H9 (cell line): ENCODE measurements around the gene PIP5K1C. TPM values are rescaled to one million over a fixed set of nuclear protein-coding genes. Genes with fewer than 3 reads are reported as not detected.
"Not testable (repeated sequence)": the region's sequence is repeated elsewhere in the genome, so short reads cannot be mapped to it uniquely, and the experiment has no call there.

Experiments used
- DNase-seq: peaks from one replicate; pipeline ENCODE4 v3.0.0-alpha.2; 2017
- H2AFZ ChIP-seq: one replicate; pipeline ENCODE4 v1.6.1; 2013; ENCODE audit warnings: mild to moderate bottlenecking, low read length, control low read depth, moderate library complexity
- H2AK5ac ChIP-seq: 2 replicates; pipeline ENCODE4 v1.6.1; 2013; ENCODE audit warnings: low read length, control low read depth, mixed read lengths; ENCODE audit not compliant: insufficient read length
- H2BK120ac ChIP-seq: one replicate; pipeline ENCODE4 v1.6.1; 2013; ENCODE audit warnings: low read depth, mild to moderate bottlenecking, low read length, control low read depth, inconsistent platforms; ENCODE audit not compliant: poor library complexity, severe bottlenecking
- H2BK12ac ChIP-seq: 2 replicates; pipeline ENCODE4 v1.6.1; 2013; ENCODE audit warnings: low read length, control low read depth, mixed read lengths, low read depth; ENCODE audit not compliant: insufficient read length
- H2BK15ac ChIP-seq: 2 replicates; pipeline ENCODE4 v1.6.1; 2013; ENCODE audit warnings: low read depth, low read length, control low read depth
- H2BK20ac ChIP-seq: one replicate; pipeline ENCODE4 v1.6.1; 2013; ENCODE audit warnings: low read depth, mild to moderate bottlenecking, low read length, control low read depth, inconsistent platforms; ENCODE audit not compliant: poor library complexity, severe bottlenecking
- H2BK5ac ChIP-seq: 2 replicates; pipeline ENCODE4 v1.6.1; 2013; ENCODE audit warnings: low read length, control low read depth, mixed read lengths; ENCODE audit not compliant: insufficient read length
- H3K14ac ChIP-seq: 2 replicates; pipeline ENCODE4 v1.6.1; 2013; ENCODE audit warnings: low read length, control low read depth; ENCODE audit not compliant: insufficient read depth
- H3K18ac ChIP-seq: 2 replicates; pipeline ENCODE4 v1.6.1; 2013; ENCODE audit warnings: low read depth, mild to moderate bottlenecking, mixed read lengths, low read length, control low read depth; ENCODE audit not compliant: insufficient read length
- H3K23ac ChIP-seq: 2 replicates; pipeline ENCODE4 v1.6.1; 2013; ENCODE audit warnings: low read length, control low read depth, mixed read lengths, low read depth; ENCODE audit not compliant: insufficient read length
- H3K23me2 ChIP-seq: 2 replicates; pipeline ENCODE4 v1.6.1; 2013; ENCODE audit warnings: low read depth, mild to moderate bottlenecking, mixed read lengths, low read length, control low read depth; ENCODE audit not compliant: insufficient read length, poor library complexity, severe bottlenecking
- H3K27ac ChIP-seq: 2 replicates; pipeline ENCODE4 v1.5.1; 2013; ENCODE audit warnings: low read length, control low read depth, mixed read lengths, low read depth; ENCODE audit not compliant: insufficient read length
- H3K27me3 ChIP-seq: 2 replicates; pipeline ENCODE4 v1.6.1; 2013; ENCODE audit warnings: low read length, control low read depth, inconsistent platforms; ENCODE audit not compliant: insufficient read depth
- H3K4ac ChIP-seq: 2 replicates; pipeline ENCODE4 v1.6.1; 2013; ENCODE audit warnings: low read depth, mild to moderate bottlenecking, control low read depth, inconsistent platforms, low read length, moderate library complexity
- H3K4me1 ChIP-seq: 2 replicates; pipeline ENCODE4 v1.6.1; 2013; ENCODE audit warnings: low read length, control low read depth, inconsistent platforms; ENCODE audit not compliant: insufficient read depth
- H3K4me2 ChIP-seq: 2 replicates; pipeline ENCODE4 v1.6.1; 2013; ENCODE audit warnings: low read length, control low read depth, mixed read lengths; ENCODE audit not compliant: insufficient read length, insufficient read depth
- H3K56ac ChIP-seq: 2 replicates; pipeline ENCODE4 v1.6.1; 2013; ENCODE audit warnings: low read depth, mild to moderate bottlenecking, mixed read lengths, low read length, control low read depth; ENCODE audit not compliant: insufficient read length
- H3K79me1 ChIP-seq: 2 replicates; pipeline ENCODE4 v1.6.1; 2013; ENCODE audit warnings: low read depth, mild to moderate bottlenecking, moderate library complexity, low read length, control low read depth, inconsistent platforms; ENCODE audit not compliant: insufficient read depth, poor library complexity, severe bottlenecking
- H3K79me2 ChIP-seq: 2 replicates; pipeline ENCODE4 v1.6.1; 2013; ENCODE audit warnings: low read length, control low read depth, inconsistent platforms; ENCODE audit not compliant: insufficient read depth
- H3K9ac ChIP-seq: 2 replicates; pipeline ENCODE4 v1.6.1; 2013; ENCODE audit warnings: low read length, control low read depth, mixed read lengths; ENCODE audit not compliant: insufficient read length; ENCODE audit errors: extremely low read depth
- H3K9me3 ChIP-seq: one replicate; pipeline ENCODE4 v1.6.1; 2013; ENCODE audit warnings: low read depth, low read length, inconsistent platforms; ENCODE audit not compliant: control insufficient read depth
- H3T11ph ChIP-seq: one replicate; pipeline ENCODE4 v1.6.1; 2013; ENCODE audit warnings: mild to moderate bottlenecking, low read length, control low read depth, inconsistent platforms
- H4K20me1 ChIP-seq: one replicate; pipeline ENCODE4 v1.6.1; 2013; ENCODE audit not compliant: control insufficient read depth, insufficient read length, insufficient read depth
- H4K5ac ChIP-seq: 2 replicates; pipeline ENCODE4 v1.6.1; 2013; ENCODE audit warnings: low read depth, mild to moderate bottlenecking, mixed read lengths, low read length, control low read depth; ENCODE audit not compliant: insufficient read length
- H4K8ac ChIP-seq: replicated peaks from 2 replicates; pipeline ENCODE4 v1.6.1; 2013; ENCODE audit warnings: low read length, control low read depth, mixed read lengths, low read depth; ENCODE audit not compliant: insufficient read length
- H4K91ac ChIP-seq: 2 replicates; pipeline ENCODE4 v1.6.1; 2013; ENCODE audit warnings: low read depth, mild to moderate bottlenecking, moderate library complexity, mixed read lengths, low read length, control low read depth; ENCODE audit not compliant: insufficient read length
- H3K27ac Mint-ChIP-seq, 3 experiments: 2 replicates in 2 of 3; 3 replicates in 1 of 3; pipeline ENCODE4 v1.8.0; 2020 to 2021; ENCODE audit warnings: mixed read lengths in 3 of 3, mild to moderate bottlenecking in 1 of 3, moderate library complexity in 1 of 3
- H3K27me3 Mint-ChIP-seq: 2 replicates; pipeline ENCODE4 v1.8.0; 2021; ENCODE audit warnings: low read depth, mild to moderate bottlenecking, moderate library complexity, mixed read lengths
- H3K36me3 Mint-ChIP-seq, 3 experiments: 2 replicates in 2 of 3; 3 replicates in 1 of 3; pipeline ENCODE4 v1.8.0; 2020 to 2021; ENCODE audit warnings: low read depth in 3 of 3, mixed read lengths in 3 of 3; ENCODE audit not compliant: insufficient read depth in 1 of 3
- H3K4me1 Mint-ChIP-seq, 2 experiments: 2 replicates each; pipeline ENCODE4 v1.8.0; 2020; ENCODE audit warnings: mixed read lengths in 2 of 2
- H3K4me3 Mint-ChIP-seq, 2 experiments: 2 replicates in 1 of 2; 3 replicates in 1 of 2; pipeline ENCODE4 v1.8.0; 2020 to 2021; ENCODE audit warnings: mild to moderate bottlenecking in 2 of 2, mixed read lengths in 2 of 2, moderate library complexity in 1 of 2
- H3K9me3 Mint-ChIP-seq, 2 experiments: 2 replicates in 1 of 2; 3 replicates in 1 of 2; pipeline ENCODE4 v1.8.0; 2020; ENCODE audit warnings: mild to moderate bottlenecking in 2 of 2, mixed read lengths in 2 of 2, moderate library complexity in 1 of 2
- WGBS: extraction: QIAGEN DNeasy Blood & Tissue Kit; methylation state at CpG from one replicate; pipeline ENCODE4 v1.1.7; 2013; ENCODE audit warnings: missing lambda C conversion rate, low lambda C conversion rate, mixed read lengths; ENCODE audit not compliant: insufficient read length; ENCODE audit errors: extremely low coverage; 5-methylcytosine and 5-hydroxymethylcytosine counted together
- total RNA-seq: library from RNA; stranded (reverse); gene quantifications from 2 replicates; pipeline ENCODE4 v1.2.1, GENCODE V29; 2021
- TF ChIP-seq, protein P1 (sequence below): fragments of 200-600 bp; sonication (generic); conservative IDR thresholded peaks from 3 replicates; pipeline ENCODE4 v1.8.0; 2021; ENCODE audit warnings: antibody characterized with exemption, mild to moderate bottlenecking

The PIP5K1C gene
- total RNA-seq, 1 experiment from 2014 or later, result 41.7 TPM

- no peak overlapping the region for H3K4me2 ChIP-seq
- H3K79me2 ChIP-seq, result no peaks in the 10 kb centered on the region
- no peaks in the 10 kb centered on the region for H3K27me3 ChIP-seq
- no peak overlapping the region for H3K23ac ChIP-seq
- Mint-ChIP-seq H3K4me1 (no peaks in the 10 kb centered on the region; a peak in 1 of 4 replicates), H3K36me3 (peaks cover under 1 to 7% (median 6%) of the 10 kb centered on the region in 3 experiments; a peak in 5 of 7 replicates), H3K27me3 (no peaks in the 10 kb centered on the region; the same call in 1 of the 2 replicates), H3K4me3 (no peak overlapping the region), H3K27ac (no peak overlapping the region), H3K9me3 (no peaks in the 10 kb centered on the region; a peak in 1 of 5 replicates)
- H2BK20ac ChIP-seq, result no peak overlapping the region
- no peak for DNase-seq
- TF ChIP-seq, protein P1, sequence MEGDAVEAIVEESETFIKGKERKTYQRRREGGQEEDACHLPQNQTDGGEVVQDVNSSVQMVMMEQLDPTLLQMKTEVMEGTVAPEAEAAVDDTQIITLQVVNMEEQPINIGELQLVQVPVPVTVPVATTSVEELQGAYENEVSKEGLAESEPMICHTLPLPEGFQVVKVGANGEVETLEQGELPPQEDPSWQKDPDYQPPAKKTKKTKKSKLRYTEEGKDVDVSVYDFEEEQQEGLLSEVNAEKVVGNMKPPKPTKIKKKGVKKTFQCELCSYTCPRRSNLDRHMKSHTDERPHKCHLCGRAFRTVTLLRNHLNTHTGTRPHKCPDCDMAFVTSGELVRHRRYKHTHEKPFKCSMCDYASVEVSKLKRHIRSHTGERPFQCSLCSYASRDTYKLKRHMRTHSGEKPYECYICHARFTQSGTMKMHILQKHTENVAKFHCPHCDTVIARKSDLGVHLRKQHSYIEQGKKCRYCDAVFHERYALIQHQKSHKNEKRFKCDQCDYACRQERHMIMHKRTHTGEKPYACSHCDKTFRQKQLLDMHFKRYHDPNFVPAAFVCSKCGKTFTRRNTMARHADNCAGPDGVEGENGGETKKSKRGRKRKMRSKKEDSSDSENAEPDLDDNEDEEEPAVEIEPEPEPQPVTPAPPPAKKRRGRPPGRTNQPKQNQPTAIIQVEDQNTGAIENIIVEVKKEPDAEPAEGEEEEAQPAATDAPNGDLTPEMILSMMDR, result no peak
- H3K9ac ChIP-seq, result no peak overlapping the region
- no peak overlapping the region for H3T11ph ChIP-seq
- no peak overlapping the region for H3K18ac ChIP-seq
- H3K56ac ChIP-seq, result no peak overlapping the region
- H3K23me2 ChIP-seq, result no peaks in the 10 kb centered on the region
- no peak overlapping the region for H4K91ac ChIP-seq
- H3K9me3 ChIP-seq, result no peaks in the 10 kb centered on the region
- no peak overlapping the region for H2BK12ac ChIP-seq
- H2BK15ac ChIP-seq, result no peak overlapping the region
- no peak overlapping the region for H2AK5ac ChIP-seq
- no peak overlapping the region for H2BK5ac ChIP-seq
- no peak overlapping the region for H2BK120ac ChIP-seq
- no peaks in the 10 kb centered on the region for H4K20me1 ChIP-seq
- no peak overlapping the region for H3K27ac ChIP-seq
- H2AFZ ChIP-seq, result no peak overlapping the region
- no peak overlapping the region for H4K8ac ChIP-seq
- WGBS, result no CpG with 5 or more reads among the region's 43 CpGs
- no peak overlapping the region for H3K14ac ChIP-seq
- no peak overlapping the region for H4K5ac ChIP-seq
- no peak overlapping the region for H3K4ac ChIP-seq
- no peaks in the 10 kb centered on the region for H3K4me1 ChIP-seq
- no peaks in the 10 kb centered on the region for H3K79me1 ChIP-seq
These were observed 69.0 kb downstream of the PIP5K1C start for GRCh38 chr19:3631053-3631861.

GRCh38 chr19:3628766-3629165 lies 71.5 kb downstream of the PIP5K1C start:
- not testable (repeated sequence) for H3K27me3 Mint-ChIP-seq, H3K56ac ChIP-seq, H3K9me3 Mint-ChIP-seq

More at GRCh38 chr19:3628766-3629165, 71.5 kb downstream of the PIP5K1C start:
- H3T11ph ChIP-seq, H3K14ac ChIP-seq, H3K9me3 ChIP-seq, H4K91ac ChIP-seq, H2BK20ac ChIP-seq, H3K27me3 ChIP-seq, H2AFZ ChIP-seq, H3K79me1 ChIP-seq, H3K79me2 ChIP-seq, H3K27ac ChIP-seq, DNase-seq, H2BK12ac ChIP-seq, H3K4me1 ChIP-seq, H3K4ac ChIP-seq, H2BK5ac ChIP-seq, H3K36me3 Mint-ChIP-seq, H3K23me2 ChIP-seq, H4K8ac ChIP-seq, H3K4me3 Mint-ChIP-seq, H2BK120ac ChIP-seq, H3K27ac Mint-ChIP-seq, H3K23ac ChIP-seq, H3K18ac ChIP-seq, H3K4me2 ChIP-seq, H3K9ac ChIP-seq, H2BK15ac ChIP-seq, H4K5ac ChIP-seq, H2AK5ac ChIP-seq, H4K20me1 ChIP-seq: not testable (repeated sequence)
- peaks cover 4 to 13% of the 10 kb centered on the region in 2 experiments for H3K4me1 Mint-ChIP-seq
- no CpG with 5 or more reads among the region's 9 CpGs for WGBS
